Adrenal gland (tissue), 12 donors: ENCODE data around the gene RBM34. TPM values are rescaled to one million over a fixed set of nuclear protein-coding genes. Genes with fewer than 3 reads are reported as not detected.

Source experiments
- DNase-seq, 7 donors: peaks; one replicate each; pipeline ENCODE4 v3.0.0-alpha.2; 2019 to 2020
- H3K27ac ChIP-seq, 5 donors: fragments of 200-600 bp; sonication (generic) in 4 of 5; 1 replicate in 3 of 5; 2 replicates in 2 of 5; pipeline versions ENCODE4 v1.5.1 to v1.8.0; 2016 to 2020; ENCODE audit warnings: mild to moderate bottlenecking in 1 of 5
- H3K27me3 ChIP-seq: fragments of 200-600 bp; 2 replicates; pipeline ENCODE4 v1.8.0; 2021
- H3K36me3 ChIP-seq, 2 donors: fragments of 200-600 bp; replicated peaks in 1 of 2; 1 replicate in 1 of 2; 2 replicates in 1 of 2; pipeline versions ENCODE4 v1.5.1 to v1.8.0; 2018 to 2022
- H3K4me1 ChIP-seq, 2 donors: fragments of 200-600 bp; replicated peaks in 1 of 2; 1 replicate in 1 of 2; 2 replicates in 1 of 2; pipeline versions ENCODE4 v1.5.1 to v1.8.0; 2018 to 2021
- H3K4me3 ChIP-seq, 4 donors: fragments of 200-600 bp; sonication (generic) in 3 of 4; one replicate each; pipeline ENCODE4 v1.5.1; 2016 to 2018
- H3K9me3 ChIP-seq, 3 donors: fragments of 200-600 bp; sonication (generic) in 1 of 3; replicated peaks in 1 of 3; 1 replicate in 2 of 3; 2 replicates in 1 of 3; pipeline versions ENCODE4 v1.5.1 to v1.8.0; 2016 to 2021
- POLR2A ChIP-seq, 2 donors: fragments of 450-650 bp; IDR thresholded peaks; one replicate each; pipeline ENCODE4 v1.6.1; 2017; ENCODE audit warnings: antibody characterized with exemption in 2 of 2, mild to moderate bottlenecking in 2 of 2, moderate library complexity in 1 of 2
- WGBS, 4 donors: extraction: QIAGEN DNeasy Blood & Tissue Kit in 2 of 4; methylation state at CpG; one replicate each; pipeline versions ENCODE4 v1.1.5 to v1.1.7; 2013 to 2017; 5-methylcytosine and 5-hydroxymethylcytosine counted together
- intact Hi-C, 2 donors: fragments of 100-400 bp; cut with DNase I; formaldehyde crosslinking; loops; one replicate each; pipeline versions ENCODE4 v1.14.1 to v1.15.0; 2022 to 2023
- polyA plus RNA-seq, 3 donors: library from polyadenylated mRNA; stranded (reverse); fragments of 200-250 nt in 2 of 3; fragments of 350-450 nt in 1 of 3; fragmentation: Illumina TruSeq in 1 of 3; extraction: RNeasy Lipid Tissue Mini Kit (QIAGEN cat#74804) in 1 of 3; gene quantifications; one replicate each; pipeline ENCODE4 v1.2.3, GENCODE V29; 2013 to 2014
- total RNA-seq, 9 donors: library from RNA; depleted of rRNA in 4 of 9; stranded (reverse); fragments of >200 nt in 4 of 9; fragments of 120-200 nt in 1 of 9; fragmentation: NEBNext Ultra II Directional in 1 of 9; extraction: Animal tissue kit (Norgen Biotek cat#: 25700) in 1 of 9; gene quantifications; one replicate each; pipeline versions ENCODE4 v1.1.0 to v1.2.4, GENCODE V29; 2013 to 2023
- TF ChIP-seq, protein P1 (sequence below), 6 experiments: fragments of 450-650 bp in 4 of 6; fragments of 200-600 bp in 2 of 6; sonication (generic) in 1 of 6; IDR thresholded peaks; 1 replicate in 5 of 6; 2 replicates in 1 of 6; pipeline versions ENCODE4 v1.5.1 to v1.8.0; 2016 to 2021; ENCODE audit warnings: antibody characterized with exemption in 6 of 6, mild to moderate bottlenecking in 2 of 6, moderate library complexity in 1 of 6
- donor health status: healthy with polysubstance abuse.
- donor health status: Bipolar disorder and iron deficiency.
- donor health status: DM: yes; HTN: yes; CAD: no.
- donor health status: DM: no; HTN: no; CAD: no.
- donor health status: DM: no; HTN: no; CAD: no.
- donor health status: DM: yes; HTN: yes; CAD: no.

The RBM34 gene
- total and polyA plus RNA-seq, 12 donors = 16.6 to 181 (median 63.2) TPM

GRCh38 chr1:235130766-235131270 lies 30.2 kb downstream of the RBM34 start:
- Histone ChIP-seq H3K27ac (no peak overlapping the region), H3K4me1 (peaks cover 4 to 20% of the 10 kb centered on the region in 2 donors), H3K27me3 (no peaks in the 10 kb centered on the region), H3K36me3 (peaks cover 0 to 31% of the 10 kb centered on the region in 2 donors), H3K4me3 (no peak overlapping the region), H3K9me3 (no peaks in the 10 kb centered on the region)
- intact Hi-C loops = no loop called here
- 89 to 95% (median 91%) methylated on average over 7 of the region's 7 CpGs for WGBS, 4 donors
- no peak for TF ChIP-seq POLR2A (IDR thresholded peaks at IDR 0.05)
- TF ChIP-seq, protein P1, sequence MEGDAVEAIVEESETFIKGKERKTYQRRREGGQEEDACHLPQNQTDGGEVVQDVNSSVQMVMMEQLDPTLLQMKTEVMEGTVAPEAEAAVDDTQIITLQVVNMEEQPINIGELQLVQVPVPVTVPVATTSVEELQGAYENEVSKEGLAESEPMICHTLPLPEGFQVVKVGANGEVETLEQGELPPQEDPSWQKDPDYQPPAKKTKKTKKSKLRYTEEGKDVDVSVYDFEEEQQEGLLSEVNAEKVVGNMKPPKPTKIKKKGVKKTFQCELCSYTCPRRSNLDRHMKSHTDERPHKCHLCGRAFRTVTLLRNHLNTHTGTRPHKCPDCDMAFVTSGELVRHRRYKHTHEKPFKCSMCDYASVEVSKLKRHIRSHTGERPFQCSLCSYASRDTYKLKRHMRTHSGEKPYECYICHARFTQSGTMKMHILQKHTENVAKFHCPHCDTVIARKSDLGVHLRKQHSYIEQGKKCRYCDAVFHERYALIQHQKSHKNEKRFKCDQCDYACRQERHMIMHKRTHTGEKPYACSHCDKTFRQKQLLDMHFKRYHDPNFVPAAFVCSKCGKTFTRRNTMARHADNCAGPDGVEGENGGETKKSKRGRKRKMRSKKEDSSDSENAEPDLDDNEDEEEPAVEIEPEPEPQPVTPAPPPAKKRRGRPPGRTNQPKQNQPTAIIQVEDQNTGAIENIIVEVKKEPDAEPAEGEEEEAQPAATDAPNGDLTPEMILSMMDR (IDR thresholded peaks at IDR 0.05) = no peak
- DNase-seq = no peak

DNA sequence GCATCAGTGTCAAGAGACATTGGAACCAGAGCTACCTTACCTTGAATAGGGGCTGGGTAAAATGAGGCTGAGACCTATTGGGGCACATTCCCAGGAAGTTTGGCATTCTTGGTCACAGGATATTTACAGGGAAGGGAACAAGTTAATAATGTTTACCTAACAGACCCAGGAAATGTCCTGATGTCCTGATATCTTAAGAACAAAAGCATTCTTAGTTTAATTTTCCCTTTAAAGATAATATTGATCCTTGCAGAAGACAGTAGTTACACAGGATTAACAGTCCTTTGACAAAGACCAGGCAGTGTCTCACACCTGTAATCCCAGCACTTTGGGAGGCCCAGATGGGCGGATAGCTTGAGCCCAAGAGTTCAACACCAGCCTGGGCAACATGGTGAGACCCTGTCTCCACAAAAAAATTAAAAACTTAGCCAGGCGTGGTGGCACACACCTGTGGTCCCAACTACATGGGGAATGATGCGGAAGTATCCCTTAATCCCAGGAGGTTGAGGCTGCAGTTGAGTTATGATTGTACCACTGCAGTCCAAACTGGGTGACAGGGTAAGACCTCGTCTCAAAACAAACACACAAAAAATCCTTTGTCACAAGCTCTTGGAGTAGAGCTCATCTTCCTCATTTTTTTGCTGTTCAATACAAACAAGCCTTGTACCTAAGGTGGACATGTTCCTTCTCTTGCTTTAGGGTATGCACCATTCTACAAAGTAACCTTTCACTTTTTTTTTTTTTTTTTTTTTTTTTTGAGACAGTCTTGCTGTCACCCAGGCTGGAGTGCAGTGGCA lies 31.1 kb downstream of the RBM34 start:
- H3K36me3 ChIP-seq = peaks cover 0 to 23% of the 10 kb centered on the region in 2 donors

GRCh38 chr1:235128456-235129328 lies 32.4 kb downstream of the RBM34 start, which contains the start of gene TOMM20:
TSS of gene TOMM20 (minus strand) at chr1:235128837. CDS start at chr1:235128715, 122 bp downstream.
- intact Hi-C loops = no loop called here
- Histone ChIP-seq H3K27ac (peak within 1 kb of the TSS; percentile 63 to 93 (median 84)), H3K9me3 (no peaks in the 10 kb centered on the region), H3K4me1 (peaks cover 4 to 32% of the 10 kb centered on the region in 2 donors), H3K27me3 (no peaks in the 10 kb centered on the region), H3K36me3 (peaks cover 0 to 12% of the 10 kb centered on the region in 2 donors), H3K4me3 (peak within 1 kb of the TSS; percentile 48 to 94 (median 64))
- TF ChIP-seq, protein P1 (IDR thresholded peaks at IDR 0.05) = peak in 1 of 6 experiments; percentile 6
- peak; percentile 75 to 94 for TF ChIP-seq POLR2A (IDR thresholded peaks at IDR 0.05)
- peak; percentile 95 to 99 (median 97) for DNase-seq
- 1 to 2% (median 1%) methylated on average over 31 to 67 of the region's 67 CpGs for WGBS, 4 donors

More for the DNA sequence above, 31.1 kb downstream of the RBM34 start:
- intact Hi-C loops = no loop called here
- DNase-seq = no peak
- Histone ChIP-seq H3K4me3 (no peak overlapping the region), H3K4me1 (peaks cover 4 to 22% of the 10 kb centered on the region in 2 donors), H3K27ac (no peak overlapping the region), H3K9me3 (no peaks in the 10 kb centered on the region), H3K27me3 (no peaks in the 10 kb centered on the region)
- 93 to 100% (median 94%) methylated on average over 4 of the region's 4 CpGs for WGBS, 4 donors
- TF ChIP-seq, protein P1 (IDR thresholded peaks at IDR 0.05) = no peak
- no peak for TF ChIP-seq POLR2A (IDR thresholded peaks at IDR 0.05)
